HUES48 (cell line): Measurements from ENCODE around the gene KIF3C.
"Not testable (repeated sequence)": the region's sequence is repeated elsewhere in the genome, so short reads cannot be mapped to it uniquely, and the experiment has no call there.

Experiments
- H3K27ac ChIP-seq: one replicate; pipeline ENCODE4 v1.7.0; 2013; ENCODE audit warnings: low read depth, low read length, inconsistent platforms
- H3K27me3 ChIP-seq: 2 replicates; pipeline ENCODE4 v1.6.1; 2013; ENCODE audit warnings: mild to moderate bottlenecking, low read length; ENCODE audit not compliant: control insufficient read depth, insufficient read depth
- H3K36me3 ChIP-seq: 2 replicates; pipeline ENCODE4 v1.6.1; 2013; ENCODE audit warnings: low read length; ENCODE audit not compliant: control insufficient read depth, insufficient read depth
- H3K4me1 ChIP-seq: 2 replicates; pipeline ENCODE4 v1.6.1; 2013; ENCODE audit warnings: mild to moderate bottlenecking, low read length; ENCODE audit not compliant: control insufficient read depth, insufficient read depth
- H3K4me3 ChIP-seq: 2 replicates; pipeline ENCODE4 v1.5.1; 2013; ENCODE audit warnings: mild to moderate bottlenecking, low read depth, low read length
- H3K9ac ChIP-seq: 2 replicates; pipeline ENCODE4 v1.6.1; 2013; ENCODE audit warnings: mild to moderate bottlenecking, low read depth, low read length, moderate library complexity
- H3K9me3 ChIP-seq: 2 replicates; pipeline ENCODE4 v1.6.1; 2013; ENCODE audit warnings: low read length; ENCODE audit not compliant: control insufficient read depth, insufficient read depth

KIF3C gene

DNA sequence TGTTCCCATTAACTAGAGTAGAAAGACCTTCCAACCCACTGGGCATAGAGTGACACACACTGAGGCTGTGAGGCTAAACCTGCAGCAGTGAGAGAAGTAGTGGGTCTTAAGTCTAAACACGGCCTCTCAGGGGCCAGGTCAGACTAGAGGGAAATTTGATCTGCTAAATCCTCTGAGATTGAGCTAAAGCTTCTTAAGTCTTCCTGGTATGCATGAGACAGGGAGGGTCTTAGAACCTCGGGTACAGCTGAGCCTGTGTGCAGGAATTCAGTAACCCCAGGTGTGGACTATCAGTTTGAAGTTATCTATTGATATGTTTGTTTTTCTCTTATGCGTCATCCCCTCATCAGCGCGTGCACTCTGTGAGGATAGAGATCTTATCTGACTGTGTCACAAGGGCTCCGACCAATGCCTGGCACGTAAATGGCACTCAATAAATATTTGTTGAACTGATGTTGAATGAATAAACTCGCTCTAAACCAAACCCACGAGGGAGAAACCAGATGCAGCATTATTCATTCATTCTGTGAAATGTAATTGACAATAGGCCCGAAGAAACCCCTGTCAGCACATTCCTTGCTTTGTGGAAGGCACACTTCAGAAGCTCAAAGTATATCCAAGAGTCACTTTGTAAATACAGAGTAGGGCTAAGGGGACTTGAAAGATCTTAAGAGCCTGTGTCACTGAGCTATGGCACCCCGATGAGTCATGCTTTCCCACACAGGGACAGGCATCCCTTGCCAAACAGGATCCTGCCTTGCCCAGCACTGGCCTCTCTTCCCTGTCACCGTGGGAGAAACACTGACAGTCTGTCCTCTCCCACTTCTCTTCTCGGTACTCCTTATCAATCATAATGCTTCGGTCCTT is 29.9 kb upstream of the KIF3C start:
- peak overlapping the region; percentile 70 for H3K27ac ChIP-seq

DNA sequence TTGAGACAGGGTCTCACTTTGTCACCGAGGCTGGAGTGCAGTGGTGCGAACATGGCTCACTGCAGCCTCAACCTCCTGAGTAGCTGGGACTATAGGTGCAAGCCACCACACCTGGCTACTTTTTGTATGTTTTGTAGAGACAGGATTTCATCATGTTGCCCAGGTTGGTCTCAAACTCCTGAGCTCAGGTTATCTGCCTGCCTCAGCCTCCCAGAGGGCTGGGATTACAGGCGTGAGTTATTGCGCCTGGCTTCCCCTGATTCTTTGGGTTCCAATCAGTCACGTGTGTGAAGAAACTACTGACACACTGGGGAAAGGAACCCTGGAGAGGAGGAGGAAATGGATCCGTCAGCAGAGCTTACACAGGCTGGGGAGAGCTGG is 29.3 kb upstream of the KIF3C start:
- H3K9ac ChIP-seq, result no peak overlapping the region
- H3K4me1 ChIP-seq, result peaks cover 14% of the 10 kb centered on the region

More for the DNA sequence above, 29.9 kb upstream of the KIF3C start:
- Histone ChIP-seq H3K4me1 (peaks cover 14% of the 10 kb centered on the region), H3K4me3 (no peak overlapping the region), H3K36me3 (no peaks in the 10 kb centered on the region), H3K9me3 (no peaks in the 10 kb centered on the region), H3K27me3 (no peaks in the 10 kb centered on the region), H3K9ac (no peak overlapping the region)

DNA sequence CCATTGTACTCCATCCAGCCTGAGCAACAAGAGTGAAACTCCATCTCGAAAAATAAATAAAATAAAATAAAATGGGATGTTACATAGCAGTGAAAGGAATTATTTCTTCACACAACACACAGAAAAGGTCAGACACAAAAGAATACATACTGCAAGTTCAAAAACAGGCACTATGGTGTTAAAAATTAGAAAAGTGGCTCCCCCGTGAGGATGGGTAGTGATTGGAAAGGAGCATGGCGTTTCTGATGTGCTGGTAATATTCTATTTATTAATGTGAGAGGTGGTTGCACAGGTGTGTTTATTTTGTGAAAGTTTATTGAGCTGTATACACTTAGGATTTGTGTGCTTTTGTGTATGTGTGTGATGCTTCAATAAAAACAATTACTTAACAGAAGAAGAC is 28.6 kb upstream of the KIF3C start:
- Histone ChIP-seq H3K4me3 (no peak overlapping the region), H3K27me3 (no peaks in the 10 kb centered on the region), H3K36me3 (no peaks in the 10 kb centered on the region), H3K4me1 (peaks cover 14% of the 10 kb centered on the region), H3K9ac (no peak overlapping the region), H3K9me3 (no peaks in the 10 kb centered on the region), H3K27ac (no peak overlapping the region)

More for the DNA sequence above, 29.3 kb upstream of the KIF3C start:
- no peaks in the 10 kb centered on the region for H3K27me3 ChIP-seq
- H3K9me3 ChIP-seq, result no peaks in the 10 kb centered on the region
- no peak overlapping the region for H3K4me3 ChIP-seq
- H3K27ac ChIP-seq, result peak overlapping the region; percentile 70
- no peaks in the 10 kb centered on the region for H3K36me3 ChIP-seq

DNA sequence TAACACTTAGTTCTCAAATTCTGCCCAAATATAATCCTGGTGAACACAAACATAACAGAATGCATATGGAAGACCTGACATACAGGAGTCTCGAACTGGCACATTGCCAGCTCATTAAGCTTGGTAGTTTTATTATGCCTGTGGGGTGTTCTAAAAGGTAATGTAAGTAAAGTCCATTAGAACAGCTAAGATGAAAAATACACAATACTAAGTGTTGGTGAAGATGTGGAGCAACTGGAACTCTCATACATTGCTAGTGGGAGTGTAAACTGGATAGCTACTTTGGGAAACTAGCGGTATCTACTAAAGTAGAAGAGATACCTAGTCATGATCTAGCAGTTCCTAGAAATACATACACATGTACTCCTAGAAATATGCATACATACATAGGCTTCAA is 27.3 kb upstream of the KIF3C start:
- Histone ChIP-seq H3K9ac (no peak overlapping the region), H3K4me3 (no peak overlapping the region), H3K36me3 (no peaks in the 10 kb centered on the region), H3K4me1 (peaks cover 14% of the 10 kb centered on the region), H3K9me3 (no peaks in the 10 kb centered on the region), H3K27ac (no peak overlapping the region), H3K27me3 (no peaks in the 10 kb centered on the region)

DNA sequence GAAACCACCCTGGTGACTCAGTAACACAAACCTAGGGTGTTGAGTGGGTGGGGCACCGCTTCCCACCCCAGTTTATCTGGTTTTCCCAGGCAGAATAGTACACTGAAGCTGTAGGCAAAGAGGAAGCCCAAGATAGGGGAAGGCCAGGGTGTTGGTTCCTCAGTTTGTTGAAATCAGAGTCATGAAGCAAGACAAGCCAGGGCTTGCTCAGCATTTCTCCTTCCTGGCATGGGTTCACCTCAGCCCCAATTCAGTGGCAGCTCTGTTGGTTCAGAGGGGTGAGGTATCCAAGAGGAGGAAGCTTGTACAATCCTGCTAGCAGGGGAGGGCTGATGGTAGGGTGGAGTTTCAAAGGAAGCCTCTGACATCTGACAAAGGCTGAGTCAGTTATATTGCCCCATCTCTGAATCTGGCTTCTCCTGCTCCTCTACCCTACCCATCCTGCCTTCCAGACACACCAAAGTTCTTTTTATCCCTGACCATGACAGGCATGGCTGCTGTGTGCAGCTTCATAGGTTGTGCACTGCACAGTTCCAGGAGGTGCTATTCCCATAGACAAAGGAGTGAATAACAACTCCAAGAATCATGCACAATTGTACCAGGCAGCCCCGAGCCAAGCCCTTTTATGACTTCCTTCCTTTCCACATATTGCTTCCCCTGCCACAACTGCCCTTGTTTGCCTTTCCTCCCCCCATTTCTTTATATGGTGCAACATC is 26.7 kb upstream of the KIF3C start:
- no peak overlapping the region for H3K9ac ChIP-seq
- peaks cover 14% of the 10 kb centered on the region for H3K4me1 ChIP-seq
- no peak overlapping the region for H3K4me3 ChIP-seq
- H3K27ac ChIP-seq, result no peak overlapping the region
- no peaks in the 10 kb centered on the region for H3K27me3 ChIP-seq
- no peaks in the 10 kb centered on the region for H3K9me3 ChIP-seq
- no peaks in the 10 kb centered on the region for H3K36me3 ChIP-seq

DNA sequence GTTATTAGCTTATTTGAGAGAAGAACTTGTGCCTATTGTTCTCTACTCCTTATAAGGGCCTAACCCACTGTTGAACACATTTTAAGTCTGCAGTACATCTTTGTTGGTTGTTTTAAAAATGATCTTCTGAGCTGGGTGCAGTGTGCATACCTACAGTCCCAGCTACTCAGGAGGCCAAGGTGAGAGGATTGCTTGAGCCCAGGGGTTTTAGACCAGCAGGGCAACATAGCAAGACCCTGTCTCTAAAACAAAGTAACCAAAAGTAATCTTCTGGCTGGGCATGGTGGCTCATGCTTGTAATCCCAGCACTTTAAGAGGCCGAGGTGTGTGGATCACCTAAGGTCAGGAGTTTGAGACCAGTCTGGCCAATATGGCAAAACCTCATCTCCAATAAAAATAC is 25.8 kb upstream of the KIF3C start:
- Histone ChIP-seq H3K9me3 (no peaks in the 10 kb centered on the region), H3K36me3 (no peaks in the 10 kb centered on the region), H3K4me3 (no peak overlapping the region), H3K4me1 (peaks cover 14% of the 10 kb centered on the region), H3K27ac (no peak overlapping the region), H3K9ac (no peak overlapping the region), H3K27me3 (no peaks in the 10 kb centered on the region)

DNA sequence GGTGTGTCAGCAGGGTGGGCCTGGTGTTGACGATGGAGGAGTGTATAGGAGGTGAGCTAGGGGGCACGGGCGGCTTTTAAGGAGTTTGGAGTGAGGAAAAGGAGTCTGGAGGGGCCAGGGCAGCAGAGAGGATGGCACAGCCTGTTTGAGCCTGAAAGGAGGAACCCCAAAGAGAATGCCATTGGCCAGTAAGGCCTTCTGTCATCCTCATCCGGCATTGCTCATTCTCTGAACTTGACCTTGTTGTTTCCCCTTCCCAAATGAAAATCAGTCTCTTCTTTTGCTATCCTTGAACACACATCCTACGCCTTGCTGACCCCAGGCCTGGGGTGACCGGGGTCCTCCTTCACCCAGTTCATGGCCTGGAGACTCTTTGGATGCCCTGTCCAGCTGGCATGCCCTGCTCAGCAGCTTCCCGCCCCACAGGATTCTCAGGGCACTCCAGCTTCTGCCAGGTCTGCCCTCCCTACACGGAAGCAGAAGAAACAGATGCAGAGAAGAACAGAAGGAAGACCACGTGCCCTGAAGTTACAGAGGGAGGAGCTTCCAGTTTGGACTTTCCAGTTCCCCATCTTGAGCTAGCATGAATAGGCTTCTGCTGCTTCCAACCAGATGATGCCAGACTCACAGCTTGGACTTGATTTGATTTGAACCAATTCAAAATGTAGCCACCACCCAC is 20.5 kb upstream of the KIF3C start:
- no peaks in the 10 kb centered on the region for H3K9me3 ChIP-seq
- H3K36me3 ChIP-seq, result no peaks in the 10 kb centered on the region
- H3K27me3 ChIP-seq, result no peaks in the 10 kb centered on the region
- H3K9ac ChIP-seq, result no peak overlapping the region
- no peak overlapping the region for H3K27ac ChIP-seq
- H3K4me3 ChIP-seq, result no peak overlapping the region
- 0 out of 2 replicates have a peak, but pooled peaks cover 1% of the 10 kb centered on the region for H3K4me1 ChIP-seq

DNA sequence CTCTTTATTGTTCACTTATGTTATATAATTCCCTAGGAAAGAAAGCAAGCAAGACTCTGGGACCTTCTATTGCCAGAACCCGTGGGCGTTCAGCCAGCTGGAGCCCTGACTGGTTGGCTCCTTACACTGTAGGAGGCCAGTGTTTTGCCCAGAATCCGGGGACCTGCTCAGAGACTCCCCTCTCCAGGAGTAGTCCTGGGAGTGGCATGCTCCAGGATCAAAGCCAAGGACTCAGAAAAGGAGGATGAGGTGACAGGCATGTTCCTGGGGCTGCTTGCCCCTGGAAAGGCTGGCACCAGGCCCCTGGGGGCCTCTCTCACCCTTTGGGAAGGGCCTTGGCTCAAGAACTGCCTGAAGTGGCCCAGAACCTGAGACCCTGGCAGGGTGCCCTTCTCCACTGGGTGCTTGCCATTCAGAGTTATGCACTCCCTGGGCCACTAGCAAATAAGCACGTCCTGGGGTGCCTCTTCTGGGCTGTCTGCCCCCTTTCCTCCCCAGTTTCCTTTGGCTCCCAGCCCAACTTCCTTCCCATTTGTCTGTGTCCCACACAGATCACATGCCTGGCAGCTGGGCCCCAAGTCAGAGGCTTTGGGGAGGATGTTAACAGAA is 19.6 kb upstream of the KIF3C start:
- no peak overlapping the region for H3K4me3 ChIP-seq
- H3K9me3 ChIP-seq, result no peaks in the 10 kb centered on the region
- no peak overlapping the region for H3K9ac ChIP-seq
- no peaks in the 10 kb centered on the region for H3K27me3 ChIP-seq
- no peak overlapping the region for H3K27ac ChIP-seq
- no peaks in the 10 kb centered on the region for H3K36me3 ChIP-seq
- 0 out of 2 replicates have a peak, but pooled peaks cover 4% of the 10 kb centered on the region for H3K4me1 ChIP-seq

DNA sequence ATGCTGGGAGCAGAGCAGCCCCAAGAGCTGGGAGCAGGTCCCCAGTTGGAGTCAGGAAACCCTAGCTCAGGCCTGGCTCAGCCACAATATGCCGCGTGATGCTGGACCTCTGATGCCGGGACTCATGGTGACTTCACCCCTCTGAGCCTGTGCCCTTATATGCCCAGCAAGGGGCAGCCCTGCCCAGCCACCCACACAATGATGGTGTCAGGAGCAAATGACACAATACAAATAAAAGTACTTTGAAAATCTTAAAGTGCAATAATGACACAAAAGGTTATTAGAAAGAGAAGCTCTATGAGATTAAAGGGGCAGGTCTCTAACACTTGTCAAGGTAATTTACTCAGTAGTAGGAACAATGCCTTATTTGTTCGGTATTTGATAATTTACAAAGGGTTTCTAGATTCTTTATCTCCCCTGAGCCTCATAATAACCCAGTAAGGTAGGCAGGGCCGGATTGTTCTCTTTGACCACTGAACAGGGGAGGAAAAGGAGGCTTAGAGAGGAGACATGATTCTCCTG is 18.3 kb upstream of the KIF3C start:
- H3K27me3 ChIP-seq, result no peaks in the 10 kb centered on the region
- no peak overlapping the region for H3K27ac ChIP-seq
- no peak overlapping the region for H3K9ac ChIP-seq
- H3K4me1 ChIP-seq, result 0 out of 2 replicates have a peak, but pooled peaks cover 4% of the 10 kb centered on the region
- no peaks in the 10 kb centered on the region for H3K9me3 ChIP-seq
- H3K4me3 ChIP-seq, result no peak overlapping the region
- no peaks in the 10 kb centered on the region for H3K36me3 ChIP-seq

DNA sequence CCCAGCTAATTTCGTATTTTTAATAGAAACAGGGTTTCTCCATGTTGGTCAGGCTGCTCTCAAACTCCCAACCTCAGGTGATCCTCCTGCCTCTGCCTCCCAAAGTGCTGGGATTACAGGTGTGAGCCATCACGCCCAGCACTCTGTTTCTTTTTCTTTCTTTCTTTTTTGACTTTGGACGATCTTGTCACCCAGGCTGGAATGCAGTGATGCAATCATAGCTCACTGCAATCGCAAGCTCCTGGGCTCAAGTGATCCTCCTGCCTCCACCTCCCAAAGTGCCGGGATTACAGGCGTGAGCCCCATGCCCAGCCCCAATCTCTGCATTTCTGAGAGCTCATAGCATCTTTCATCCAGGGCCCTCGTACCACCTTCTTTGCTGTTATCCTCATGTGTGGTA is 17.1 kb upstream of the KIF3C start:
- not testable (repeated sequence) for H3K9ac ChIP-seq, H3K9me3 ChIP-seq, H3K36me3 ChIP-seq, H3K4me3 ChIP-seq, H3K27ac ChIP-seq, H3K4me1 ChIP-seq, H3K27me3 ChIP-seq
